ENCODE measurements around the gene PLEKHM3. TPM values are rescaled to one million over a fixed set of nuclear protein-coding genes. Genes with fewer than 3 reads are reported as not detected.

Gene PLEKHM3
- total and polyA plus RNA-seq, 8 donors, result 14.4 to 17.9 (median 16.0) TPM

GRCh38 chr2:208062113-208062512 lies 36.8 kb upstream of the PLEKHM3 start:
- no peak overlapping the region for H3K27ac ChIP-seq
- H3K4me3 ChIP-seq, result no peak overlapping the region
- H3K9me3 ChIP-seq, result no peaks in the 10 kb centered on the region
- TF ChIP-seq CTCF (IDR thresholded peaks at IDR 0.05), result no peak
- H3K27me3 ChIP-seq, result no peaks in the 10 kb centered on the region
- intact Hi-C loops (cut with DNase I), result no loop called here
- ATAC-seq (no peak), DNase-seq (peak in 1 of 4 donors; percentile 16)
- H3K4me1 ChIP-seq, result no peaks in the 10 kb centered on the region
- no peaks in the 10 kb centered on the region for H3K36me3 ChIP-seq

- H3K4me1 ChIP-seq, result no peaks in the 10 kb centered on the region
- no peak overlapping the region for H3K27ac ChIP-seq
- no peaks in the 10 kb centered on the region for H3K27me3 ChIP-seq
- intact Hi-C loops (cut with DNase I), result no loop called here
- no peak for ATAC-seq
- H3K36me3 ChIP-seq, result no peaks in the 10 kb centered on the region
- TF ChIP-seq CTCF (IDR thresholded peaks at IDR 0.05), result no peak
- no peaks in the 10 kb centered on the region for H3K9me3 ChIP-seq
- H3K4me3 ChIP-seq, result no peak overlapping the region
- no peak for DNase-seq
These were observed 31.8 kb upstream of the PLEKHM3 start for GRCh38 chr2:208057108-208057507.

GRCh38 chr2:208049441-208049840 lies 24.1 kb upstream of the PLEKHM3 start:
- intact Hi-C loops (cut with DNase I), result no loop called here
- DNase-seq (no peak), ATAC-seq (no peak)
- Histone ChIP-seq H3K27ac (no peak overlapping the region), H3K36me3 (no peaks in the 10 kb centered on the region), H3K4me3 (no peak overlapping the region), H3K4me1 (no peaks in the 10 kb centered on the region), H3K27me3 (no peaks in the 10 kb centered on the region), H3K9me3 (no peaks in the 10 kb centered on the region)
- TF ChIP-seq CTCF (IDR thresholded peaks at IDR 0.05), result no peak

- no peak overlapping the region for H3K27ac ChIP-seq
- H3K36me3 ChIP-seq, result no peaks in the 10 kb centered on the region
- no peak overlapping the region for H3K4me3 ChIP-seq
- no peaks in the 10 kb centered on the region for H3K4me1 ChIP-seq
- intact Hi-C loops (cut with DNase I), result no loop called here
- DNase-seq (no peak), ATAC-seq (no peak)
- H3K27me3 ChIP-seq, result no peaks in the 10 kb centered on the region
- H3K9me3 ChIP-seq, result no peaks in the 10 kb centered on the region
- no peak for TF ChIP-seq CTCF (IDR thresholded peaks at IDR 0.05)
These were observed 23.7 kb upstream of the PLEKHM3 start for GRCh38 chr2:208049006-208049405.

GRCh38 chr2:208047840-208048239 lies 22.5 kb upstream of the PLEKHM3 start:
- Histone ChIP-seq H3K36me3 (no peaks in the 10 kb centered on the region), H3K4me3 (no peak overlapping the region), H3K4me1 (no peaks in the 10 kb centered on the region), H3K9me3 (no peaks in the 10 kb centered on the region), H3K27ac (no peak overlapping the region), H3K27me3 (no peaks in the 10 kb centered on the region)
- TF ChIP-seq CTCF (IDR thresholded peaks at IDR 0.05), result no peak
- ATAC-seq (no peak), DNase-seq (no peak)
- intact Hi-C loops (cut with DNase I), result no loop called here

Data from left lung (tissue), 10 donors.